ENCODE results near the gene ASB13. TPM values are rescaled to one million over a fixed set of nuclear protein-coding genes. Genes with fewer than 3 reads are reported as not detected.

Gene ASB13
- polyA plus RNA-seq, 3 donors: 13.3 to 44.1 (median 37.8) TPM

DNA sequence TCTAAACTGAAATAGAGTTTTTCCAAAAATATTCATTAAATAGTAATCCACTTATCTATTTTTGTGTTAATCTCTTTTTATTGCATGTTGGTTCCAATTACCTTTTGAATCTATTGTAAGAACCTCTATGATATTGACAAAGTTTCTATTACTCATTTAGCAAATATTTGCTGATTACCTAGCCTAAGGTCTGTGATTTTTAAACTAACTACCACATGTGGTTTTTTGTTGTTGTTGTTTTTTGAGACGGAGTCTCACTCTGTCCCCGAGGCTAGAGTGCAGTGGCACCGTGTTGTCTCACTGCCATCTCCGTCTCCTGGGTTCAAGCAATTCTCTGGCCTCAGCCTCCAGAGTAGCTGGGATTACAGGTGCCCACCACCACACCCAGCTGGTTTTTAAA is 2.0 kb upstream of the ASB13 start:
- H3K4me3 ChIP-seq (replicated peaks in 1 of 3; ENCODE audit: low read depth in 2 of 3, low read length in 3 of 3): no peak overlapping the region
- no peak overlapping the region for H3K4me2 ChIP-seq (replicated peaks; ENCODE audit: extremely low read depth, low read length, poor library complexity, severe bottlenecking)
- H3K79me2 ChIP-seq (ENCODE audit: insufficient read depth, low read length): peaks cover 22% of the 10 kb centered on the region
- Mint-ChIP-seq H3K9me3 (peaks cover under 1 to 5% (median 3%) of the 10 kb centered on the region in 7 donors), H3K4me1 (peaks cover 25% of the 10 kb centered on the region), H3K27me3 (ENCODE audit: low read depth in 3 of 3) (no peaks in the 10 kb centered on the region), H3K27ac (no peak overlapping the region), H3K4me3 (no peak overlapping the region), H3K36me3 (no peaks in the 10 kb centered on the region)
- H3K9me3 ChIP-seq (replicated peaks in 1 of 2; ENCODE audit: control insufficient read depth in 1 of 2, insufficient read depth in 1 of 2, low read length in 2 of 2): no peaks in the 10 kb centered on the region
- no peaks in the 10 kb centered on the region for H3K36me3 ChIP-seq (replicated peaks in 1 of 2; ENCODE audit: control insufficient read depth in 1 of 2, insufficient read depth in 2 of 2, low read length in 2 of 2)
- H3K27me3 ChIP-seq (ENCODE audit: control insufficient read depth in 2 of 2, insufficient read depth in 2 of 2, low read length in 2 of 2): no peaks in the 10 kb centered on the region
- peaks cover 12% of the 10 kb centered on the region for H4K20me1 ChIP-seq (ENCODE audit: insufficient read depth, low read length)
- H3K4me1 ChIP-seq (ENCODE audit: control insufficient read depth in 1 of 2, insufficient read depth in 2 of 2, low read length in 2 of 2): peaks cover 18 to 26% of the 10 kb centered on the region in 2 donors
- no peak overlapping the region for H2AFZ ChIP-seq (ENCODE audit: insufficient read depth, low read depth, low read length, poor library complexity, severe bottlenecking)
- TF ChIP-seq, protein P1, sequence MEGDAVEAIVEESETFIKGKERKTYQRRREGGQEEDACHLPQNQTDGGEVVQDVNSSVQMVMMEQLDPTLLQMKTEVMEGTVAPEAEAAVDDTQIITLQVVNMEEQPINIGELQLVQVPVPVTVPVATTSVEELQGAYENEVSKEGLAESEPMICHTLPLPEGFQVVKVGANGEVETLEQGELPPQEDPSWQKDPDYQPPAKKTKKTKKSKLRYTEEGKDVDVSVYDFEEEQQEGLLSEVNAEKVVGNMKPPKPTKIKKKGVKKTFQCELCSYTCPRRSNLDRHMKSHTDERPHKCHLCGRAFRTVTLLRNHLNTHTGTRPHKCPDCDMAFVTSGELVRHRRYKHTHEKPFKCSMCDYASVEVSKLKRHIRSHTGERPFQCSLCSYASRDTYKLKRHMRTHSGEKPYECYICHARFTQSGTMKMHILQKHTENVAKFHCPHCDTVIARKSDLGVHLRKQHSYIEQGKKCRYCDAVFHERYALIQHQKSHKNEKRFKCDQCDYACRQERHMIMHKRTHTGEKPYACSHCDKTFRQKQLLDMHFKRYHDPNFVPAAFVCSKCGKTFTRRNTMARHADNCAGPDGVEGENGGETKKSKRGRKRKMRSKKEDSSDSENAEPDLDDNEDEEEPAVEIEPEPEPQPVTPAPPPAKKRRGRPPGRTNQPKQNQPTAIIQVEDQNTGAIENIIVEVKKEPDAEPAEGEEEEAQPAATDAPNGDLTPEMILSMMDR (IDR thresholded peaks at IDR 0.05): no peak
- intact Hi-C loops (cut with micrococcal nuclease): no loop called here
- H3K27ac ChIP-seq (ENCODE audit: low read depth in 1 of 2, low read length in 2 of 2): no peak overlapping the region
- DNase-seq: no peak
- H3K9ac ChIP-seq (ENCODE audit: insufficient read depth, low read length, poor library complexity, severe bottlenecking): no peak overlapping the region
- WGBS (ENCODE audit: insufficient coverage): no CpG with 5 or more reads among the region's 4 CpGs

DNA sequence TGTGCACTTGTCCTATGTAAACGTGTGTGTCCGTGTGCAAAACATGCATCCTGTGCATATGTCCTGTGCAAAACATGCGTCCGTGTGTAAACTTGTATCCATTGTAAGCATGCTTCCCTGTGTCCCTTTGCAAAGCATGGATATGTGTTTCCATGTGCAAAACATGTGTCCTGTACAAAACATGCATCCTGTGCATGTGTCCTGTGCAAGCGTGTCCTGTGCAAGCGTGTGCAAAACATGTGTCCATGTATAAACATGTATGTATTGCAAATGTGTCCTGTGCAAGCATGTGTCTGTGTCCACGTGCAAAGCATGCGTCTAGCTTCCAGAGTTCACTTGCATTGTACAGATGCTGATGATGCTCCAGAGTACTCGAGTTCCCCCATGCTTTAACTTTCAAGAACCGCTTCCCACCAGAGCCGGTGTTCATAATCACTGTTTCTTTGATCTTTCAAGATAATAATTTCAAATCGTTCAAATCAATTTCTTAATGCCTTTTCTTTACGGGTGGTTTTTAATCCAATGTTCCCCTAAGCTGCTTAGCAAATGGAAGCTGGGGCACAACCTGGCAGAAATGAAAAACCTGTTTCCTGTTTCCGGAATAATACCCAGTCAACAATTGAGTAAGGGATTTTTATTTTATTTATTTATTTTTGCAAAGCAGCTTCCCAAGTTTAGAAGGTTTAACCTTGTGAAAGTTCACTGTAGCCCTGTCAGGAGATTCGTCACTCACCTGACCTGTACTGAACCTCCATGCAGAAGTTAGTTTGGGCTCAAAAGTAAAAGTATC is 641 bp upstream of the ASB13 start:
- Histone ChIP-seq H4K20me1 (ENCODE audit: insufficient read depth, low read length) (peaks cover 15% of the 10 kb centered on the region), H3K36me3 (replicated peaks in 1 of 2; ENCODE audit: control insufficient read depth in 1 of 2, insufficient read depth in 2 of 2, low read length in 2 of 2) (no peaks in the 10 kb centered on the region), H3K4me1 (ENCODE audit: control insufficient read depth in 1 of 2, insufficient read depth in 2 of 2, low read length in 2 of 2) (peaks cover 18 to 26% of the 10 kb centered on the region in 2 donors), H3K27ac (ENCODE audit: low read depth in 1 of 2, low read length in 2 of 2) (no peak overlapping the region), H3K27me3 (ENCODE audit: control insufficient read depth in 2 of 2, insufficient read depth in 2 of 2, low read length in 2 of 2) (no peaks in the 10 kb centered on the region), H3K4me2 (replicated peaks; ENCODE audit: extremely low read depth, low read length, poor library complexity, severe bottlenecking) (peak overlapping the region; percentile 95), H2AFZ (ENCODE audit: insufficient read depth, low read depth, low read length, poor library complexity, severe bottlenecking) (peak overlapping the region; percentile 96), H3K9me3 (replicated peaks in 1 of 2; ENCODE audit: control insufficient read depth in 1 of 2, insufficient read depth in 1 of 2, low read length in 2 of 2) (no peaks in the 10 kb centered on the region), H3K4me3 (replicated peaks in 1 of 3; ENCODE audit: low read depth in 2 of 3, low read length in 3 of 3) (peak overlapping the region; percentile 50 to 86 (median 74)), H3K79me2 (ENCODE audit: insufficient read depth, low read length) (peaks cover 29% of the 10 kb centered on the region), H3K9ac (ENCODE audit: insufficient read depth, low read length, poor library complexity, severe bottlenecking) (no peak overlapping the region)
- Mint-ChIP-seq H3K27ac (peak overlapping the region in 2 of 7 donors; percentile 40 to 49), H3K27me3 (ENCODE audit: low read depth in 3 of 3) (peaks cover 0 to 2% (median 0%) of the 10 kb centered on the region in 3 donors), H3K4me1 (peaks cover 25% of the 10 kb centered on the region), H3K9me3 (peaks cover 0 to 2% (median 0%) of the 10 kb centered on the region in 7 donors), H3K4me3 (peak overlapping the region; percentile 93 to 98), H3K36me3 (peaks cover 0 to 1% of the 10 kb centered on the region in 2 donors)
- WGBS (ENCODE audit: insufficient coverage): 16% methylated on average over 11 of the region's 15 CpGs
- no peak for DNase-seq
- intact Hi-C loops (cut with micrococcal nuclease): no loop called here
- TF ChIP-seq, protein P1 (IDR thresholded peaks at IDR 0.05): peak; percentile 2

All from CD14-positive monocyte (primary cell).